ENCODE measurements around the gene IFNLR1.

IFNLR1 gene

DNA sequence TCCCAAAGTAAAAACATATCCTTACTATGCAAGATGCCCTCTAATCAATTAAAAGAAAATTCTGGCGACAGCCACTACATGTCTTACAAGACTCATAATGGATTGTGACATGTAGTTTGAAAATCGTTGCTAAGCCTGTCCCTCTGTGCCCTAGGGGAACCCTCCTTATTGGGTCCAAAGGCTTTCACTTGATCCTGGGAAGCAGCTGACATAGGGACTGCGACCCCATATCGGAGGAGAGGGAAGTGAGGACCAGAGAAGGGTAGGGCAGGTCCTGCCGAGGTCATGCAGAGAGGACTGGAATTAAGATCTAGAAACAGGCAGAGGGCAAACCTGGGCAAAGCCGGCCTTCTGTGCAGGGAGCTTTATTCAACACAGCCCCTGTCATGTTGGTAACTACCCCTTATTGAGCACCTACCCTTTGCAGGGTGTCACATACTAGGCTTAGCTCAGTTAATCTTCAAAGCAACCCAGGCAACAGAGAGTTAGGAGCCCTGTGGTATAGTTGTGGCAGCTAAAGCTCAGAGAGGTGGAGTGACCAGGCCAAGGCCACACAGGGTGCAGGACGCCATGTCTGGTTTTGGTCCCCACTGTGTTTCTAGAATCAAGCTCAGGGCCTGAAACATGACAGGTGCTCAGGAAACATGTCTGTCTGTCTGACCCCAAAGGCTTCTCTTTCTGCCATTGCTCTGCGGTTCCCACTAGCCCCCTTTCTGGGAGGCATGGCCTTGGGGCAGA is 18.4 kb upstream of the IFNLR1 start:
- no peak for DNase-seq

- no peak for DNase-seq
Observed at GRCh38 chr1:24204116-24204515, 17.0 kb upstream of the IFNLR1 start.

GRCh38 chr1:24203404-24203803 is 16.3 kb upstream of the IFNLR1 start:
- DNase-seq, result no peak

- DNase-seq, result no peak
Observed at GRCh38 chr1:24202987-24203386, 15.9 kb upstream of the IFNLR1 start.

DNA sequence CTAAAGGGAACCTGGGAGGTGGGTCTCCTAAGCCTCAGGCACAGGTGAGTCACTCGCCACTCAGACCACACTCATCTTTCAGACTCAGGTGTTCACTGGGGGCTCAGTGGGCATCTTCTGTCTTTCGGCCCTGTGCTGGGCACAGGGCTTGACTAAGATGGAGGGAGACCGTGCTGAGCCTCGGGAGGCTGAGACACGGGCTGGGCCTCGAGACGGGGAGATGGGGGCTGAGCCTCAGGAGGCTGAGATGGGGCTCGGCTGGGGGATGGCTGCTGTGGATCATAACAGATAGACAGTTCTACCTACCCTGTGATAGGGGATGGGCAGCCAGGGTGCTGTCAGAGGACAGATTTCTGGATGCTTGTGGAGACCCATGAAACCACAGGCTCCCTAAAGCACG is 15.5 kb upstream of the IFNLR1 start:
- no peak for DNase-seq

DNA sequence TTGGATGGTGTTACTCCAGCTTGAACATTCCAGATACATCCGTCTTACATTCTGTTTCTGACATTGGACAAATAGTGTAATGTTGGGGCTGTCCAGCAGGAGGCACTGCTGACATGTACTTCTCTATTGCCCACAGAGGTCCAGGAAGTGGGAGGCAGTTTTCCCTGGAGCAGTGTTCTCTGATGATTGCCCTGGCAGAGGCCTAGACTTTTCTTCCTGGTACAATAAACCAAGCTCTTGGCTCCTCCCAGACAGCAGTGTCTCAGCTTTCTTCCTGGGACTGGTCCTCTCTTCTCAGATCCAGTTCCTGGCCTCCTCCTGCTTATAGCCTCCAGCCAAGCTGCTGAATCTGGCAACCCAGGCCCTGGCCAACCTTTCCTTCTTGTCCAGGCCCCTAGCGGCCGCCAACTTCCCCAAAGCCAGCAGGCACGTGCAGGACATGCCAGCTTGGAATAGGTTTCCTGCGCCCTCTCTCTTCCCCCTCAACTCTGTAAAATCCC is 14.9 kb upstream of the IFNLR1 start:
- DNase-seq, result peak; percentile 45 to 71

DNA sequence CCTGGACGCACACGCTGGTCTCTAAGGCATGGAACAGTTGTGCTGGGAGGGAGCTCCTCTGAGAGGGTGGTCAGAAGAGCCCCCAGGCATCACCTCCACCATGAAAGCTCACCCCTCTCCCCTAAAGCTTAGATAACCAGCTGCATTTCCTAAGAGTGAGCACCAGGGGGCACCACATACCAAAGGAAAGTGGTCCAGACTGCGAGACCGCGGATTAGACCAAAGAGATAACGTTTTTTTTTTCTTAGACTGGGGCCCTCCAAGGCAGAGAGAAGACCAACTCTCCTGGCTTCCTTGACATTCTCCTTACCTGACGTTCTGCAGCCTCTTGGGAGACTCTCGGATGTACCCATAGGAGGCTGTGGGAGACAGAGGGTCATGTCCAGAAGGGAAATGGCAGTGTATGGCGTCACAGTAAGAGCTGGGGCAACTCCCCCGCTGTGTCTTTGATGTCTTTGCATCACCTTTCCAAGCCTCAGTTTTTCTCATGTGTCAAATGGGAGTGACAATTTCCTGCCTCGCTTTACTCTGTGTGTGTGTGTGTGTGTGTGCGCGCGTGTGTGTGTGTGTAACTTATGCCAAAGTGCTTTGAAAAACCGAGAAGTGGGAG is 12.3 kb upstream of the IFNLR1 start:
- peak in 1 of 2 experiments; percentile 17 for DNase-seq

- no peak for DNase-seq
Observed at GRCh38 chr1:24198766-24199165, 11.7 kb upstream of the IFNLR1 start.

GRCh38 chr1:24195874-24196273 is 8.8 kb upstream of the IFNLR1 start:
- no peak for DNase-seq

- no peak for DNase-seq
Observed at GRCh38 chr1:24195136-24195535, 8.0 kb upstream of the IFNLR1 start.

DNA sequence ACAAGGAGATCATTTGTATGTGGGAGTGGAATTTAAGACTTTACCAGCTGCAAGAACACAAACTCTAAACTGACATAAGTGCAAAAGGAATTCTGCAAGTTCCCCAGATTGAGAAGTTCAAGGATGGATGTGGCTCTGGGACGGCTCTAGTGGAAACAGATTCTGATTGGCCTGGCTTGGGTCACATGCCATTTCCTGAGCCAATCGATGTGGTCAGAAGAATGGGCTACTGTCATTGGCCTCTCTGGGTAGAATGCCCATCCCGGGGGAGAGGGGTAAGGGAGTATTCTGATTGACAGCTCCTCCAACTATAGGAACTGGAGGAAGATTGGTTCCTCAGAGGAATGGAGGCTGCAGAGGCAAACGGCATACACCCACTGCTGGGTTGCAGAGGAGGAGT is 6.0 kb upstream of the IFNLR1 start:
- no peak for DNase-seq

GRCh38 chr1:24191860-24192259 is 4.8 kb upstream of the IFNLR1 start:
- no peak for DNase-seq

GRCh38 chr1:24190983-24191461 is 3.9 kb upstream of the IFNLR1 start:
- no peak for DNase-seq

DNA sequence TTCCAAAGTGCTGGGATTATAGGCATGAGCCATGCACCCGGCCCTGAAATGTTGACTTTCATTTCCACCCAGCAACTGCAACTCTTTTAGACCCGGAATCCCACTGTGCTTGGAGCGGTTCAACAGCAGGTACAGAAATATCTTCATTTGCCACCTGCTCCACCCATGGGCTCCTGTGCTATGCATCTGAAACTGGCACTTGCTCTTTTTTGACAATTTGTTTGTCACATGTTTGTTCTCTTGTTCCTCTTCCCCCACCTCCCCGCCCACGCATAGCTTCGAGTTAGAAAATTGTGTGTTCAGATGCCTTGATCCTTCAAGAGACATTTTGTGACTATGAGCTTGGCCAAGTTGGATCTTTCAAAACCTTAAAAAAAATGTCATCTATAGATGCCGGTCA is 2.4 kb upstream of the IFNLR1 start:
- DNase-seq, result no peak

GRCh38 chr1:24186711-24186992 is 437 bp downstream of the IFNLR1 start:
- DNase-seq, result no peak

- no peak for DNase-seq
Observed at GRCh38 chr1:24186031-24186710, 918 bp downstream of the IFNLR1 start.

DNA sequence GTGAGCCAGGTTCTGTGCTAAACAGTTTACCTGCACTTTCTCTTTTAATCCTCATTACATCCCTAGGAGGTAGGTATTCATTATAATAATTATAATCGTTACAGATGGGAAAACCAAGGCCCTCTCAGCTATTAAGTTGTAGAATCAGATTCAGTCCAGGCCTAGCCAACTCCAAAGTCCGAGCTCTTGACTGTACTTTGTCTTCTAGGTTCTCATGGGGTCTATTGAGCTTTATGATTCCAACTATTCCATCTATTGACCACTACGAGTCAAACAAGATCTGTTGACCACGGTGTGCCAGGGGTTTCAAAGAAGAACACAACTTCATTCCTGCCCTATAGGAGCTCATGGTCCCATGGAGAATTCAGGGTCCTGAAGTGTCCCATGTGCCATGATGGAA is 2.0 kb downstream of the IFNLR1 start:
- DNase-seq, result no peak

GRCh38 chr1:24182061-24182460 is 5.0 kb downstream of the IFNLR1 start:
- DNase-seq, result no peak

DNA sequence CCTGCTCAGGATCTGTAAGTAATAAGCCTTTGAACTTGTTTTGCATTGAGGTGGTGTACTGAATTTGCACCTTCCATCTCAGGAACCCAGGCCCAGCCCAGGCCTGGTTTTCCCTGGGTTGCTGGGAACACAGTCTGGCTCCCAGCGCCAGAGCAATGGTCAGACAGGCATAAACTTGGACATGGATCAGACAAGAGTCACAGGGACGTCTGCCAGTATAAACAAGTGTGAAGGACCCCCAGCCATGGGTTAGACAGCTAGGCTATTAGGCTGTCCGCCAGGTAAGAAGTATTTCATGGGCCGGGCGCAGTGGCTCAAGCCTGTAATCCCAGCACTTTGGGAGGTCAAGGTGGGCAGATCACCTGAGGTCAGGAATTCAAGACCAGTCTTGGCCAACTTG is 5.5 kb downstream of the IFNLR1 start:
- DNase-seq, result no peak

DNA sequence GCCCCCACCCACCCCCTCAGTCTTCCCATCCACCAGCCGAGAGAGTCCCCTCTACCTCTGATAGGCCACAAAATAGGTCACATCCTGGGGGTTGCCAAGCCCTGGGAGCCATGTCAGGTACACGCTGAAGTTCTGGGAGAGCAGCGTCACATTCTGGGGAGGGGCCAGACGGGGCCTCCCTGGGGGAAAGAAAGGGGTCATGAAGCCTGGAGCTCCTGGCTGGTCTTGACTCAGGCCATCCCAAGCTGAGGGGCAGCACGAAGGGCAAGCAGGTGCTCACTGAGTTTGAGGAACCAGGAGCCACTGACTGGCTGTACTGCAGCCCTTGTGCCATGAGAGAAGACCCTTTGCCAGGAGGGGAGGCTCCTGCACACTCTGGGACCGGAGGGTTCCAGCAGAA is 6.4 kb downstream of the IFNLR1 start:
- DNase-seq, result no peak

GRCh38 chr1:24179251-24179840 is 7.7 kb downstream of the IFNLR1 start:
- no peak for DNase-seq

GRCh38 chr1:24178407-24178806 is 8.7 kb downstream of the IFNLR1 start:
- no peak for DNase-seq

DNA sequence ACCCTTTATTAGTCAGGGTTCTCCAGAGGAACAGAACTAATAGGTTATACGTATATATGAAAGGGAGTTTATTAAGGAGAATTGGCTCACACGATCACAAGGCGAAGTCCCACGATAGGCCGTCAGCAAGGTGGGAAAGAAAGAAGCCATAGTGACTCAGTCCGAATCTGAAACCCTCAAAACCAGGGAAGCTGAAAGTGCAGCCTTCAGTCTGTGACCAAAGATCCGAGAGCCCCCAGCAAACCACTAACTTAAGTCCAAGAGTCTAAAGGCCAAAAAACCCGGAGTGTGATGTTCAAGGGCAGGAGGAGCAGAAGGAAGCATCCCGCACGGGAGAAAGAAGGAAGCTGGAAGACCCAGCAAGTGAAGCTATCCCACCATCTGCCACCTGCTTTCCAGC is 9.9 kb downstream of the IFNLR1 start:
- DNase-seq, result no peak
